ENCODE results near the gene HDAC11. TPM values are rescaled to one million over a fixed set of nuclear protein-coding genes. Genes with fewer than 3 reads are reported as not detected.
A peak's percentile ranks its signal among the peaks of the same experiment; 100 is the strongest.

The HDAC11 gene
- total and polyA plus RNA-seq, 2 of the 13 experiments (the other 11 are each of a cell fraction or from before 2014, with no cell fraction given) = 13.7 to 33.1 TPM

- TF ChIP-seq SP140L (CRISPR knock-in tag; IDR thresholded peaks at IDR 0.05; ENCODE audit: borderline replicate concordance) (peak; percentile 82; the same call in 1 of the 2 replicates), ZNF547 (CRISPR knock-in tag; IDR thresholded peaks at IDR 0.05) (peak; percentile 81; the same call in 1 of the 2 replicates), ZNF354B (CRISPR knock-in tag; IDR thresholded peaks at IDR 0.05) (no peak), ZNF747 (CRISPR knock-in tag; IDR thresholded peaks at IDR 0.05; ENCODE audit: borderline replicate concordance) (peak; percentile 36; the same call in 1 of the 2 replicates), ZNF713 (CRISPR knock-in tag; IDR thresholded peaks at IDR 0.05) (no peak), KAT8 (CRISPR knock-in tag; IDR thresholded peaks at IDR 0.05) (peak; percentile 80), TCF7L2 (IDR thresholded peaks at IDR 0.05; ENCODE audit: low read depth, low read length) (no peak), ZNF30 (CRISPR knock-in tag; IDR thresholded peaks at IDR 0.05) (0 out of 2 replicates have a peak, but pooled peaks have one; percentile 23), ZNF251 (CRISPR knock-in tag; IDR thresholded peaks at IDR 0.05) (no peak), KLF12 (CRISPR knock-in tag; IDR thresholded peaks at IDR 0.05; ENCODE audit: borderline replicate concordance) (peak; percentile 17; the same call in 1 of the 2 replicates), HNRNPH1 (optimal IDR thresholded peaks at IDR 0.05; ENCODE audit: low read depth, low read length) (no peak), ZNF225 (CRISPR knock-in tag; IDR thresholded peaks at IDR 0.05) (no peak), CTCF (CRISPR knock-in tag; IDR thresholded peaks at IDR 0.05) (peak; percentile 99), MED1 (CRISPR knock-in tag; IDR thresholded peaks at IDR 0.05) (peak; percentile 81), ZFAT (CRISPR knock-in tag; conservative IDR thresholded peaks at IDR 0.05) (no peak), HDAC1 (CRISPR knock-in tag; IDR thresholded peaks at IDR 0.05) (peak; percentile 75; the same call in 1 of the 2 replicates), GABPB1 (CRISPR knock-in tag; IDR thresholded peaks at IDR 0.05) (peak; percentile 67), NKX3-1 (CRISPR knock-in tag; IDR thresholded peaks at IDR 0.05) (0 out of 2 replicates have a peak, but pooled peaks have one; percentile 16), SNRNP70 (IDR thresholded peaks at IDR 0.05; ENCODE audit: low read depth, low read length) (no peak), SRSF1 (optimal IDR thresholded peaks at IDR 0.05; ENCODE audit: low read depth, low read length) (no peak), MIER2 (CRISPR knock-in tag; IDR thresholded peaks at IDR 0.05) (peak; percentile 78), ZBTB44 (CRISPR knock-in tag; IDR thresholded peaks at IDR 0.05) (0 out of 2 replicates have a peak, but pooled peaks have one; percentile 38), ZNF350 (CRISPR knock-in tag; IDR thresholded peaks at IDR 0.05; ENCODE audit: borderline replicate concordance, low read depth) (peak; percentile 86), GLMP (CRISPR knock-in tag; IDR thresholded peaks at IDR 0.05; ENCODE audit: borderline replicate concordance) (no peak), HMG20A (CRISPR knock-in tag; IDR thresholded peaks at IDR 0.05; ENCODE audit: borderline replicate concordance) (no peak; the same call in 1 of the 2 replicates), CENPT (CRISPR knock-in tag; IDR thresholded peaks at IDR 0.05; ENCODE audit: low read depth) (no peak)
Measured at GRCh38 chr3:13461169-13462124, 18.7 kb upstream of the HDAC11 start (continued).

Data from HepG2 (cell line).